A549 (cell line): ENCODE data around the gene DDX31.

ENCODE experiments used
- BHLHE40 ChIP-seq: IDR thresholded peaks from 2 replicates; pipeline ENCODE4 v1.6.1; 2012; ENCODE audit warnings: low read depth, low read length, inconsistent platforms
- CTCF ChIP-seq: fragments of >200 bp; sonication (Bioruptor Twin); formaldehyde crosslinking; IDR thresholded peaks from 3 replicates; pipeline ENCODE4 v1.5.1; 2016
- MYC ChIP-seq: IDR thresholded peaks from 2 replicates; pipeline ENCODE4 v1.6.1; 2012; ENCODE audit warnings: mild to moderate bottlenecking, inconsistent platforms, low read length, improper control_type of control experiment, borderline replicate concordance
- RFX5 ChIP-seq: fragments of 450-650 bp; IDR thresholded peaks from 2 replicates; pipeline ENCODE4 v1.7.1; 2014; ENCODE audit warnings: antibody characterized with exemption, mild to moderate bottlenecking, moderate library complexity

DNA sequence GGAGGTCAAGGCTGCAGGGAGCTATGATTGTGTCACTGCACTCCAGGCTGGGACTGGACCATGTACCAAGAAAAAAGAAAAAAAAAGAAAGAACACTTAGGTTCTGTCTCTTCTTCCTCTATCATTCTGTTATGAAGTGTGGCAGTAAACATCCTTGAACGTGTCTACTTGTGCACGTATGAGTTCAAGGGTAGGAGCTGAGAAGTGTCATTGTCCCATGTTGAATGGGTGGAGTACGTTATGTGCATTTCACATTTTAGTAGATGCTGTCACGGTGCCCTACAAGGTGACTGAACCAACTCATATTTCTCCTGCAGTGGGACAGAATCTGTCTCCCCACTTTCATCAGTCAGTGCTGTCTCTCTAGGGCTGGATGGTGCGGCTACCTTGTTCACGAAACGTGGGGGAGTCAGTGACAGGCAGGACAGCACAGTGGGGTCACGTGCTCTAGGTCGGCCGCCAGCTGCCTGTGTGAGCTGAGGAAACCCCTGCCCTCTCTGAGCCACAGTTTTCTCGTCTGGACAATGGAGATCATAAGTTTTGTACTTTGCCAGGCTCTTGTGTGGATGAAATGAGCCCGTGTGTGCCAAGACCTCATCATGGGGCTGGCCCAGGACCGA lies 47.7 kb upstream of the DDX31 start:
- TF ChIP-seq RFX5 (no peak), MYC (no peak), CTCF (no peak), BHLHE40 (no peak)
